Immature natural killer cell (primary cell): ENCODE measurements around the gene NMUR2. TPM values are rescaled to one million over a fixed set of nuclear protein-coding genes. Genes with fewer than 3 reads are reported as not detected.

ENCODE experiments used
- DNase-seq, 3 donors: peaks; one replicate each; pipeline ENCODE4 v3.0.0; 2022; ENCODE audit warnings: mixed read lengths in 1 of 3
- H3K27ac Mint-ChIP-seq, 6 donors: one replicate each; pipeline ENCODE4 v1.8.0; 2020; ENCODE audit warnings: mixed read lengths in 6 of 6, mild to moderate bottlenecking in 5 of 6, inconsistent platforms in 4 of 6, moderate library complexity in 3 of 6
- H3K27me3 Mint-ChIP-seq, 3 donors: one replicate each; pipeline ENCODE4 v1.8.0; 2020 to 2021; ENCODE audit warnings: low read depth in 3 of 3, mild to moderate bottlenecking in 3 of 3, mixed read lengths in 3 of 3, moderate library complexity in 3 of 3, inconsistent platforms in 1 of 3
- H3K36me3 Mint-ChIP-seq, 3 donors: one replicate each; pipeline ENCODE4 v1.8.0; 2020; ENCODE audit warnings: mixed read lengths in 3 of 3, inconsistent platforms in 2 of 3, mild to moderate bottlenecking in 2 of 3
- H3K4me1 Mint-ChIP-seq, 2 donors: one replicate each; pipeline ENCODE4 v1.8.0; 2020; ENCODE audit warnings: inconsistent platforms in 2 of 2, mild to moderate bottlenecking in 2 of 2, mixed read lengths in 2 of 2, moderate library complexity in 1 of 2
- H3K4me3 Mint-ChIP-seq, 5 donors: one replicate each; pipeline ENCODE4 v1.8.0; 2020; ENCODE audit warnings: mild to moderate bottlenecking in 5 of 5, mixed read lengths in 5 of 5, inconsistent platforms in 3 of 5, moderate library complexity in 3 of 5
- H3K9me3 Mint-ChIP-seq, 6 donors: one replicate each; pipeline ENCODE4 v1.8.0; 2020; ENCODE audit warnings: mild to moderate bottlenecking in 6 of 6, mixed read lengths in 6 of 6, inconsistent platforms in 4 of 6, moderate library complexity in 3 of 6
- polyA plus RNA-seq, 3 donors: library from polyadenylated mRNA; unstranded; fragments of 300-500 nt; fragmentation: Illumina TruSeq; gene quantifications; one replicate each; pipeline ENCODE4 v1.2.3, GENCODE V29; 2021

The NMUR2 gene
- not detected for polyA plus RNA-seq

- H3K9me3 Mint-ChIP-seq: peaks cover 0 to 2% (median 0%) of the 10 kb centered on the region in 6 donors
- H3K27ac Mint-ChIP-seq: no peak within 1 kb of the TSS
- no peak for DNase-seq
- H3K4me1 Mint-ChIP-seq: peaks cover 0 to 2% of the 10 kb centered on the region in 2 donors
- H3K36me3 Mint-ChIP-seq: no peaks in the 10 kb centered on the region
- H3K27me3 Mint-ChIP-seq: peaks cover 0 to 2% (median 0%) of the 10 kb centered on the region in 3 donors
- no peak within 1 kb of the TSS for H3K4me3 Mint-ChIP-seq
These were observed at the start of gene NMUR2 for GRCh38 chr5:152405145-152405544. Gene NMUR2, minus strand, starts transcription at chr5:152405279. Its CDS starts 166 bp downstream, at chr5:152405113.

GRCh38 chr5:152443935-152444334 lies 38.9 kb upstream of the NMUR2 start:
- Mint-ChIP-seq H3K36me3 (no peaks in the 10 kb centered on the region), H3K4me1 (no peaks in the 10 kb centered on the region), H3K27ac (no peak overlapping the region), H3K4me3 (no peak overlapping the region), H3K9me3 (peaks cover 0 to 2% (median 0%) of the 10 kb centered on the region in 6 donors), H3K27me3 (peaks cover 0 to 13% (median 2%) of the 10 kb centered on the region in 3 donors)
- no peak for DNase-seq

- H3K9me3 Mint-ChIP-seq: no peaks in the 10 kb centered on the region
- H3K27me3 Mint-ChIP-seq: peaks cover 2 to 13% (median 2%) of the 10 kb centered on the region in 3 donors
- H3K36me3 Mint-ChIP-seq: no peaks in the 10 kb centered on the region
- no peaks in the 10 kb centered on the region for H3K4me1 Mint-ChIP-seq
- no peak for DNase-seq
- H3K4me3 Mint-ChIP-seq: no peak overlapping the region
- no peak overlapping the region for H3K27ac Mint-ChIP-seq
These were observed 34.7 kb upstream of the NMUR2 start for GRCh38 chr5:152439791-152440190.

GRCh38 chr5:152437866-152438265 lies 32.8 kb upstream of the NMUR2 start:
- Mint-ChIP-seq H3K9me3 (no peaks in the 10 kb centered on the region), H3K4me3 (no peak overlapping the region), H3K36me3 (no peaks in the 10 kb centered on the region), H3K27me3 (peaks cover 0 to 8% (median 2%) of the 10 kb centered on the region in 3 donors), H3K4me1 (no peaks in the 10 kb centered on the region), H3K27ac (no peak overlapping the region)
- no peak for DNase-seq

- H3K27me3 Mint-ChIP-seq: peaks cover 0 to under 1% (median 0%) of the 10 kb centered on the region in 3 donors
- no peak for DNase-seq
- H3K36me3 Mint-ChIP-seq: no peaks in the 10 kb centered on the region
These were observed 22.6 kb upstream of the NMUR2 start for GRCh38 chr5:152427721-152428120.

GRCh38 chr5:152425083-152425482 lies 20.0 kb upstream of the NMUR2 start:
- H3K4me1 Mint-ChIP-seq: no peaks in the 10 kb centered on the region
- no peak overlapping the region for H3K4me3 Mint-ChIP-seq
- no peaks in the 10 kb centered on the region for H3K9me3 Mint-ChIP-seq
- no peak overlapping the region for H3K27ac Mint-ChIP-seq
- no peaks in the 10 kb centered on the region for H3K36me3 Mint-ChIP-seq
- H3K27me3 Mint-ChIP-seq: no peaks in the 10 kb centered on the region
- DNase-seq: no peak

More at GRCh38 chr5:152427721-152428120, 22.6 kb upstream of the NMUR2 start:
- no peaks in the 10 kb centered on the region for H3K4me1 Mint-ChIP-seq
- H3K4me3 Mint-ChIP-seq: no peak overlapping the region
- no peaks in the 10 kb centered on the region for H3K9me3 Mint-ChIP-seq
- no peak overlapping the region for H3K27ac Mint-ChIP-seq

- Mint-ChIP-seq H3K4me1 (no peaks in the 10 kb centered on the region), H3K27me3 (no peaks in the 10 kb centered on the region), H3K9me3 (no peaks in the 10 kb centered on the region), H3K36me3 (no peaks in the 10 kb centered on the region), H3K4me3 (no peak overlapping the region), H3K27ac (no peak overlapping the region)
- DNase-seq: no peak
These were observed 19.4 kb upstream of the NMUR2 start for GRCh38 chr5:152424501-152424900.

- H3K36me3 Mint-ChIP-seq: no peaks in the 10 kb centered on the region
- no peak overlapping the region for H3K27ac Mint-ChIP-seq
- no peak for DNase-seq
- H3K4me1 Mint-ChIP-seq: no peaks in the 10 kb centered on the region
- no peaks in the 10 kb centered on the region for H3K9me3 Mint-ChIP-seq
- no peak overlapping the region for H3K4me3 Mint-ChIP-seq
- H3K27me3 Mint-ChIP-seq: no peaks in the 10 kb centered on the region
These were observed 17.0 kb upstream of the NMUR2 start for GRCh38 chr5:152422081-152422480.

GRCh38 chr5:152412129-152412528 lies 7.0 kb upstream of the NMUR2 start:
- H3K9me3 Mint-ChIP-seq: peaks cover 0 to 7% (median 0%) of the 10 kb centered on the region in 6 donors

GRCh38 chr5:152406082-152406481 lies 1.0 kb upstream of the NMUR2 start:
- H3K27ac Mint-ChIP-seq: no peak overlapping the region
- H3K9me3 Mint-ChIP-seq: peaks cover 0 to 2% (median 0%) of the 10 kb centered on the region in 6 donors
- no peak for DNase-seq
- H3K36me3 Mint-ChIP-seq: no peaks in the 10 kb centered on the region
- H3K27me3 Mint-ChIP-seq: peaks cover 0 to 2% (median 0%) of the 10 kb centered on the region in 3 donors
- H3K4me1 Mint-ChIP-seq: peaks cover 0 to 2% of the 10 kb centered on the region in 2 donors
- no peak overlapping the region for H3K4me3 Mint-ChIP-seq

More at GRCh38 chr5:152412129-152412528, 7.0 kb upstream of the NMUR2 start:
- no peak overlapping the region for H3K4me3 Mint-ChIP-seq
- no peaks in the 10 kb centered on the region for H3K4me1 Mint-ChIP-seq
- no peak for DNase-seq
- H3K27ac Mint-ChIP-seq: no peak overlapping the region
- H3K27me3 Mint-ChIP-seq: no peaks in the 10 kb centered on the region
- no peaks in the 10 kb centered on the region for H3K36me3 Mint-ChIP-seq

GRCh38 chr5:152404494-152404893 lies 585 bp downstream of the NMUR2 start:
- H3K4me3 Mint-ChIP-seq: no peak overlapping the region
- peaks cover 0 to 2% (median 0%) of the 10 kb centered on the region in 3 donors for H3K27me3 Mint-ChIP-seq
- DNase-seq: no peak
- peaks cover 0 to 2% of the 10 kb centered on the region in 2 donors for H3K4me1 Mint-ChIP-seq
- H3K9me3 Mint-ChIP-seq: peaks cover 0 to 2% (median 0%) of the 10 kb centered on the region in 6 donors
- no peaks in the 10 kb centered on the region for H3K36me3 Mint-ChIP-seq
- no peak overlapping the region for H3K27ac Mint-ChIP-seq

GRCh38 chr5:152403046-152403445 lies 2.0 kb downstream of the NMUR2 start:
- Mint-ChIP-seq H3K9me3 (peaks cover 0 to 2% (median 0%) of the 10 kb centered on the region in 6 donors), H3K4me1 (peaks cover 0 to 2% of the 10 kb centered on the region in 2 donors), H3K4me3 (no peak overlapping the region), H3K27ac (no peak overlapping the region), H3K36me3 (no peaks in the 10 kb centered on the region), H3K27me3 (peaks cover 0 to 3% (median 2%) of the 10 kb centered on the region in 3 donors)
- no peak for DNase-seq

- Mint-ChIP-seq H3K4me3 (no peak overlapping the region), H3K9me3 (peaks cover 0 to 4% (median 0%) of the 10 kb centered on the region in 6 donors)
- DNase-seq: no peak
These were observed 4.2 kb downstream of the NMUR2 start for GRCh38 chr5:152400846-152401245.

GRCh38 chr5:152397581-152397980 lies 7.5 kb downstream of the NMUR2 start:
- no peaks in the 10 kb centered on the region for H3K36me3 Mint-ChIP-seq
- DNase-seq: no peak
- H3K27ac Mint-ChIP-seq: no peak overlapping the region
- no peak overlapping the region for H3K4me3 Mint-ChIP-seq
- no peaks in the 10 kb centered on the region for H3K4me1 Mint-ChIP-seq
- peaks cover 0 to 4% (median 3%) of the 10 kb centered on the region in 3 donors for H3K27me3 Mint-ChIP-seq
- H3K9me3 Mint-ChIP-seq: peaks cover 0 to 2% (median 0%) of the 10 kb centered on the region in 6 donors

More at GRCh38 chr5:152400846-152401245, 4.2 kb downstream of the NMUR2 start:
- Mint-ChIP-seq H3K36me3 (no peaks in the 10 kb centered on the region), H3K27ac (no peak overlapping the region), H3K27me3 (peaks cover 0 to 5% (median 3%) of the 10 kb centered on the region in 3 donors), H3K4me1 (peaks cover 0 to 2% of the 10 kb centered on the region in 2 donors)

- no peak for DNase-seq
- no peak overlapping the region for H3K4me3 Mint-ChIP-seq
- H3K27ac Mint-ChIP-seq: no peak overlapping the region
- no peaks in the 10 kb centered on the region for H3K36me3 Mint-ChIP-seq
- peaks cover 0 to 3% (median under 1%) of the 10 kb centered on the region in 6 donors for H3K9me3 Mint-ChIP-seq
- peaks cover 0 to 5% (median 3%) of the 10 kb centered on the region in 3 donors for H3K27me3 Mint-ChIP-seq
- H3K4me1 Mint-ChIP-seq: no peaks in the 10 kb centered on the region
These were observed 11.6 kb downstream of the NMUR2 start for GRCh38 chr5:152393441-152393840.
